HEK293 (cell line): Measurements from ENCODE around the gene KCNQ2.

Source experiments
- CTCF ChIA-PET: fragments of 350-600 bp; formaldehyde crosslinking; extraction: SDS; loops from one replicate; lab custom pipeline; 2021; ENCODE audit warnings: antibody characterized with exemption; lab: Yijun Ruan, JAX
- POLR2A ChIA-PET: fragments of 300-600 bp; formaldehyde crosslinking; extraction: SDS; loops from one replicate; lab custom pipeline; 2020; ENCODE audit warnings: antibody characterized with exemption, inconsistent platforms; lab: Yijun Ruan, JAX
- H3K27ac ChIP-seq: fragments of 200-500 bp; sonication (Bioruptor generic); 2 replicates; pipeline ENCODE4 v1.5.1; 2014; ENCODE audit warnings: low read depth, low read length, control low read depth, inconsistent platforms; ENCODE audit errors: extremely low read depth
- H3K36me3 ChIP-seq, 2 experiments: fragments of 200-500 bp in 1 of 2; sonication (Bioruptor generic) in 1 of 2; 1 replicate in 1 of 2; 2 replicates in 1 of 2; pipeline ENCODE4 v1.5.1; 2014 to 2017; ENCODE audit warnings: inconsistent platforms in 2 of 2, low read length in 2 of 2; ENCODE audit not compliant: control insufficient read depth in 2 of 2, insufficient read depth in 1 of 2
- H3K4me1 ChIP-seq: fragments of 200-500 bp; sonication (Bioruptor generic); 2 replicates; pipeline ENCODE4 v1.5.1; 2014; ENCODE audit warnings: mild to moderate bottlenecking, low read length, inconsistent platforms; ENCODE audit not compliant: control insufficient read depth, insufficient read depth
- H3K4me3 ChIP-seq: 2 replicates; pipeline ENCODE4 v1.5.1; 2011; ENCODE audit warnings: low read depth, mild to moderate bottlenecking, control low read depth, low read length, moderate library complexity
- H3K9me3 ChIP-seq: fragments of 200-500 bp; sonication (Bioruptor generic); 2 replicates; pipeline ENCODE4 v1.5.1; 2014; ENCODE audit warnings: low read depth, low read length, inconsistent platforms; ENCODE audit not compliant: control insufficient read depth, insufficient read depth
- GLIS1 ChIP-seq: fragments of 450-650 bp; formaldehyde crosslinking; IDR thresholded peaks from 2 replicates; pipeline ENCODE4 v1.5.1; 2016; ENCODE audit warnings: missing biosample characterization, missing genetic modification characterization
- GLIS2 ChIP-seq: fragments of 450-650 bp; formaldehyde crosslinking; IDR thresholded peaks from 2 replicates; pipeline ENCODE4 v1.5.1; 2016; ENCODE audit warnings: missing biosample characterization, missing genetic modification characterization
- KLF1 ChIP-seq: fragments of 450-650 bp; formaldehyde crosslinking; IDR thresholded peaks from 2 replicates; pipeline ENCODE4 v1.5.1; 2016; ENCODE audit warnings: missing biosample characterization, missing genetic modification characterization
- KLF10 ChIP-seq: fragments of 450-650 bp; IDR thresholded peaks from 2 replicates; pipeline ENCODE4 v1.5.1; 2018; ENCODE audit warnings: missing biosample characterization, mild to moderate bottlenecking, missing genetic modification characterization
- KLF7 ChIP-seq: fragments of 450-650 bp; formaldehyde crosslinking; IDR thresholded peaks from 2 replicates; pipeline ENCODE4 v1.5.1; 2016; ENCODE audit warnings: missing biosample characterization, missing genetic modification characterization, borderline replicate concordance
- SETDB1 ChIP-seq: IDR thresholded peaks from one replicate; pipeline ENCODE4 v1.6.1; 2017; ENCODE audit warnings: mild to moderate bottlenecking, low read length, moderate library complexity, mixed read lengths; ENCODE audit not compliant: insufficient read length
- SP3 ChIP-seq: fragments of 450-650 bp; formaldehyde crosslinking; IDR thresholded peaks from 2 replicates; pipeline ENCODE4 v1.5.1; 2016; ENCODE audit warnings: missing biosample characterization, missing genetic modification characterization
- ZFP41 ChIP-seq: fragments of 450-650 bp; formaldehyde crosslinking; IDR thresholded peaks from 2 replicates; pipeline ENCODE4 v1.5.1; 2016; ENCODE audit warnings: missing biosample characterization, missing genetic modification characterization, borderline replicate concordance
- ZNF133 ChIP-seq: fragments of 450-650 bp; formaldehyde crosslinking; IDR thresholded peaks from 2 replicates; pipeline ENCODE4 v1.5.1; 2016; ENCODE audit warnings: missing biosample characterization, missing genetic modification characterization
- ZNF202 ChIP-seq: fragments of 450-650 bp; formaldehyde crosslinking; IDR thresholded peaks from 2 replicates; pipeline ENCODE4 v1.5.1; 2016; ENCODE audit warnings: missing biosample characterization, missing genetic modification characterization, borderline replicate concordance
- ZNF629 ChIP-seq: fragments of 450-650 bp; formaldehyde crosslinking; IDR thresholded peaks from 2 replicates; pipeline ENCODE4 v1.5.1; 2017; ENCODE audit warnings: missing biosample characterization, missing genetic modification characterization
- TF ChIP-seq, protein P1 (sequence below): fragments of 450-650 bp; formaldehyde crosslinking; IDR thresholded peaks from 2 replicates; pipeline ENCODE4 v1.5.1; 2016; ENCODE audit warnings: missing biosample characterization, missing genetic modification characterization, borderline replicate concordance
- TF ChIP-seq, protein P2 (sequence below): fragments of 450-650 bp; formaldehyde crosslinking; IDR thresholded peaks from 2 replicates; pipeline ENCODE4 v1.5.1; 2016; ENCODE audit warnings: missing biosample characterization, missing genetic modification characterization

Gene KCNQ2

DNA sequence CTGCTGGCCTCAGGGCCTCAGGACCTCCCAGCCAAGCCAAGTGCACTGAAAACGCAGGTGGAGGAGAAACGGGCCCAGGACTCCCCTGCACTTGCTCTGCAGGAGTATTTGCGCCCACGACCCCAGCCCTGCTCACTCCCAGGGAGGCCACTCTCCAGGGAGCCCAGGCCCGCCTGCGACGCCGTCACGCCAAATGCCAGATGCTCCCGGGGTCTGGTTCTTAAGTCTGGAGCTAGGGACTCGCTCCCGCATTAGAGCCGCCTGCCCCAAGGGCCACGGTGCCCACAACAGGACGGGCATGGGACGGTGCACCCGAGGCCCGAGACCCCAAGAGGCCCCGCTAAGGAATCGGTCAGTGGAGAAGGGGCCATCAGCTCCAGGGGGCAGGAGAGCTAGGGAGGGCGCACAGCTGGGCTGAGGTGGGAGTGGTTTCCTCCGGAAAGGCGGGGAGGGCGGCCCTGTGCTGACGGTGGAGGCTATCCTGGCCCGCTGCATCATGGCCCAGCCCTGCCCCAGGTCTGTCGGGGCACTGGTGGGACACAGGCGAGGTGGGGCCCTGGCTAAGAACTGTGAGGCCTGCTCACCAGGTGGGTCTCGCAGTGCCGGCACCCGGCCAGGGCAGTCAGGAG, 67.2 kb downstream of the KCNQ2 start:
- H3K9me3 ChIP-seq: no peaks in the 10 kb centered on the region
- H3K4me1 ChIP-seq: no peaks in the 10 kb centered on the region
- H3K4me3 ChIP-seq: no peak overlapping the region
- no peaks in the 10 kb centered on the region for H3K36me3 ChIP-seq
- H3K27ac ChIP-seq: no peak overlapping the region
- POLR2A ChIA-PET: no interaction called here
- TF ChIP-seq, protein P1, sequence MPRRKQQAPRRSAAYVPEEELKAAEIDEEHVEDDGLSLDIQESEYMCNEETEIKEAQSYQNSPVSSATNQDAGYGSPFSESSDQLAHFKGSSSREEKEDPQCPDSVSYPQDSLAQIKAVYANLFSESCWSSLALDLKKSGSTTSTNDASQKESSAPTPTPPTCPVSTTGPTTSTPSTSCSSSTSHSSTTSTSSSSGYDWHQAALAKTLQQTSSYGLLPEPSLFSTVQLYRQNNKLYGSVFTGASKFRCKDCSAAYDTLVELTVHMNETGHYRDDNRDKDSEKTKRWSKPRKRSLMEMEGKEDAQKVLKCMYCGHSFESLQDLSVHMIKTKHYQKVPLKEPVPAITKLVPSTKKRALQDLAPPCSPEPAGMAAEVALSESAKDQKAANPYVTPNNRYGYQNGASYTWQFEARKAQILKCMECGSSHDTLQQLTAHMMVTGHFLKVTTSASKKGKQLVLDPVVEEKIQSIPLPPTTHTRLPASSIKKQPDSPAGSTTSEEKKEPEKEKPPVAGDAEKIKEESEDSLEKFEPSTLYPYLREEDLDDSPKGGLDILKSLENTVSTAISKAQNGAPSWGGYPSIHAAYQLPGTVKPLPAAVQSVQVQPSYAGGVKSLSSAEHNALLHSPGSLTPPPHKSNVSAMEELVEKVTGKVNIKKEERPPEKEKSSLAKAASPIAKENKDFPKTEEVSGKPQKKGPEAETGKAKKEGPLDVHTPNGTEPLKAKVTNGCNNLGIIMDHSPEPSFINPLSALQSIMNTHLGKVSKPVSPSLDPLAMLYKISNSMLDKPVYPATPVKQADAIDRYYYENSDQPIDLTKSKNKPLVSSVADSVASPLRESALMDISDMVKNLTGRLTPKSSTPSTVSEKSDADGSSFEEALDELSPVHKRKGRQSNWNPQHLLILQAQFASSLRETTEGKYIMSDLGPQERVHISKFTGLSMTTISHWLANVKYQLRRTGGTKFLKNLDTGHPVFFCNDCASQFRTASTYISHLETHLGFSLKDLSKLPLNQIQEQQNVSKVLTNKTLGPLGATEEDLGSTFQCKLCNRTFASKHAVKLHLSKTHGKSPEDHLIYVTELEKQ (tag by site-specific recombination): no peak
- no peak for TF ChIP-seq KLF10
- TF ChIP-seq KLF7 (tag by site-specific recombination): no peak
- no peak for TF ChIP-seq SP3 (tag by site-specific recombination)
- TF ChIP-seq SETDB1: no peak
- TF ChIP-seq ZNF629 (tag by site-specific recombination): no peak
- TF ChIP-seq, protein P2, sequence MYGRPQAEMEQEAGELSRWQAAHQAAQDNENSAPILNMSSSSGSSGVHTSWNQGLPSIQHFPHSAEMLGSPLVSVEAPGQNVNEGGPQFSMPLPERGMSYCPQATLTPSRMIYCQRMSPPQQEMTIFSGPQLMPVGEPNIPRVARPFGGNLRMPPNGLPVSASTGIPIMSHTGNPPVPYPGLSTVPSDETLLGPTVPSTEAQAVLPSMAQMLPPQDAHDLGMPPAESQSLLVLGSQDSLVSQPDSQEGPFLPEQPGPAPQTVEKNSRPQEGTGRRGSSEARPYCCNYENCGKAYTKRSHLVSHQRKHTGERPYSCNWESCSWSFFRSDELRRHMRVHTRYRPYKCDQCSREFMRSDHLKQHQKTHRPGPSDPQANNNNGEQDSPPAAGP: 0 out of 2 replicates have a peak, but pooled peaks have one; percentile 24
- CTCF ChIA-PET: no interaction called here

DNA sequence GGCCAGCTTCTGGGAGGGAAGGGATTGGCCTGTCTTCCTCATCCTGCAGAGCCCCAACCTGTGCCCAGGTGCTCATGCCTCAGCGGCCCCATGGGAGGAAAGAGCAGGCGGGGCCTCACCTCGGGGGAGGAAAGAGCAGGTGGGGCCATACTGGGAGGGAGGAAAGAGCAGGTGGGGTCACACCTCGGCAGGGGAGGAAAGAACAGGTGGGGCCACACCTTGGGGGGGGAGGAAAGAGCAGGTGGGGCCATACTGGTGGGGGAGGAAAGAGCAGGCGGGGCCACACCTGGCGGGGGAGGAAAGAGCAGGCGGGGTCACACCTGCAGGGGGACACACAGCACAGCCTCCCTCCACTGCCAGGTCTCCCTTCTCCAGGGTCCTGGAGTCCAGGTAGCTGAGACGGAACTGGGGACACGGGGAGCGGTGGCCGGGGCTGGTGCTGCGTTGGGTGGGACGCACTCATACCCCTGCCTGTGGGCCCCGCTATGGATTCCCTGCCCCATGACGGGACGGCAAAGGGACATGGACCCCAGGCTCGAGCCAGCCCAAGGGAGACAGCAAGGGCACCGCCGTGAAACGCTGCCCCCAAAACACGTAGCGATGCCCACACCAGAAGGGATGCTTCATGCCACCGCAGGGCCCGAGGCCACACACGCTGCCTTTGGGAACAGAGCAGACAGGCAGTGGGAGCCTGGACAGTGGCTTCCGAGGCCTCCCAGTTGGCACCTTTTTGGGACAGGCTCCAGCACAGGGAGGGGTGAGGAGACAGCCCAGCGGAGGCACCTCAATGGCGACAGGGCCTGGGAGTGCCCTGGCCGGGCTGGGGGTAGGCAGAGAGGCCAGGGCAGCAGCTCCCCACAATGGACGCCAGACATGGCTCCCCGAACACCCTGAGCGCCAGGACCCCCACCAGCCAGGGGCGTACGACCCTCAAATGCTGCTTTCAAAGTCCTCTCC, 68.0 kb downstream of the KCNQ2 start:
- H3K36me3 ChIP-seq: no peaks in the 10 kb centered on the region
- no peaks in the 10 kb centered on the region for H3K4me1 ChIP-seq
- H3K9me3 ChIP-seq: no peaks in the 10 kb centered on the region
- H3K4me3 ChIP-seq: no peak overlapping the region
- ChIA-PET CTCF (no interaction called here), POLR2A (no interaction called here)
- TF ChIP-seq KLF1 (tag by site-specific recombination): peak; percentile 74
- TF ChIP-seq GLIS1 (tag by site-specific recombination): peak; percentile 82
- peak; percentile 35; the same call in 1 of the 2 replicates for TF ChIP-seq GLIS2 (tag by site-specific recombination)
- TF ChIP-seq ZFP41 (tag by site-specific recombination): no peak
- H3K27ac ChIP-seq: no peak overlapping the region

DNA sequence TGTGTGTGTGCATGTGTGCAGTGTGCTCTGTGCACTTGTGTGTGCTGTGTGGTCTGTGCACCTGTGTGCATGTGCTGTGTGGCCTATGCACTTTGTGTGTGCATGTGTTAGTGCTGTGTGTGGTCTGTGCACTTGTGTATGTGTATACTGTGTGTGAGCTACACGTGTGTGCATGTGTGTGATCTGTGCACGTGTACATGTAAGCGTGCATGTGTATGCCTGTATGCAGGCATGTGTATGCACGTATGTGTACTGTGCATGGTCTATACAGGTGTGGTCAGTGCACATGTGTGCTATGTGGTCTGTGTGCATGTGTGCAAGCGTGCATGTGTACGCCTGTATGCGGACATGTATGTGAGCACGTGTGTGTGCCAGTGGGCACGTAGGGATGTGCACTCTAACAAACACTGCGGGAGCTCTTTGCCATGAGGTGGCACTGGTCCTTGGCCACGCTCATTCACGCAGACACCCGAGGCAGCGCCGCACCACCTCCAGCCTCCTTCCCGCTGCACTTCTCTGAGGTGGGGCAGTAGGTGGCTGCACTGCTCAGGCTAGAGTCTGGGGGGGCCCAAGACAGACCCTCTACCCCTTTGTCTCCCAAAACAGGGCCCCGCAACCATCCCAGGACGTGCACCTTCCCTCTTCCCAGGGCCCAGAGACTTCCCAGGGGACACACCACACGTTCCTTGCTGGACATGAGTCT, 68.9 kb downstream of the KCNQ2 start:
- TF ChIP-seq ZNF133 (no peak), ZNF202 (no peak)
- H3K9me3 ChIP-seq: no peaks in the 10 kb centered on the region
- no peak overlapping the region for H3K4me3 ChIP-seq
- H3K36me3 ChIP-seq: no peaks in the 10 kb centered on the region
- POLR2A ChIA-PET: no interaction called here
- H3K4me1 ChIP-seq: no peaks in the 10 kb centered on the region
- CTCF ChIA-PET: interaction anchor here (1.9 kb wide), 1 partner anchor 22 kb away, joined by 5 read pairs; no protein-coding TSS in a partner anchor
- no peak overlapping the region for H3K27ac ChIP-seq
